GM19395 (cell line): Measurements from ENCODE around the gene DNASE2B.
A peak's percentile ranks its signal among the peaks of the same experiment; 100 is the strongest.

Source experiments
- ATAC-seq: cut with Tn5 transposase; IDR thresholded peaks from one replicate; pipeline ENCODE4 v1.9.1; 2021; ENCODE audit warnings: mild to moderate bottlenecking, moderate library complexity; ENCODE audit not compliant: unreplicated experiment

DNASE2B gene

DNA sequence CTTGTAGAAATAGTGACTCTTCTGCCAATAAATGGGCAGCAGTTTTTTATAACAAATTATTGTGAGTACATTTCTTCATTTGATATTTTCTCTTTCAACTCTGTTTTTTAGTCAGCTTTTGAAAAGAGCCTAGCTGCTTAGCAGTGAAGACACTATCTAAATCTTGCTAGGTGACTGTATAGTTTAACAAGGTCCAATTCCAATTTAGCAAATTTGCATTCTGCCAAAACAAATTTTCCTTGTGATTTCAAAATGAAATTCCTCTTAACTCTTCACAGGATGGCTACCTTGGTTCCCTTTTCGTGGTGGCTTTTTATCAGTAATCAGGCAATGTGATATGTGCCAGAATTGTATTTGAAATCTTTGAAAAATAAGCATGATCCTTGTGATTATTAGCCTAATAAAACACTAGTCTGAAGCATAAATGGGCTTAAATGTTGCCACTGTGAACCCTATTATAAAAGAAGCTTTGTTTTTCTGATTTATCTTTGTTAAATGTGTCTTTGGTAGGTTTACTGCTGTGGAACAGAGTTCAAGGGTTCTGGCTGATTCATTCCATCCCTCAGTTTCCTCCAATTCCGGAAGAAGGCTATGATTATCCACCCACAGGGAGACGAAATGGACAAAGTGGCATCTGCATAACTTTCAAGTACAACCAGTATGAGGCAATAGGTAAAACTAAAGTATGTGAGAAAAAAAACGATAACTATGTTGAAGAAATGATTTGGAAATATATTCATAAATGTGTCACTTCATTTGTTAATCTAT is 12.2 kb downstream of the DNASE2B start:
- no peak for ATAC-seq

DNA sequence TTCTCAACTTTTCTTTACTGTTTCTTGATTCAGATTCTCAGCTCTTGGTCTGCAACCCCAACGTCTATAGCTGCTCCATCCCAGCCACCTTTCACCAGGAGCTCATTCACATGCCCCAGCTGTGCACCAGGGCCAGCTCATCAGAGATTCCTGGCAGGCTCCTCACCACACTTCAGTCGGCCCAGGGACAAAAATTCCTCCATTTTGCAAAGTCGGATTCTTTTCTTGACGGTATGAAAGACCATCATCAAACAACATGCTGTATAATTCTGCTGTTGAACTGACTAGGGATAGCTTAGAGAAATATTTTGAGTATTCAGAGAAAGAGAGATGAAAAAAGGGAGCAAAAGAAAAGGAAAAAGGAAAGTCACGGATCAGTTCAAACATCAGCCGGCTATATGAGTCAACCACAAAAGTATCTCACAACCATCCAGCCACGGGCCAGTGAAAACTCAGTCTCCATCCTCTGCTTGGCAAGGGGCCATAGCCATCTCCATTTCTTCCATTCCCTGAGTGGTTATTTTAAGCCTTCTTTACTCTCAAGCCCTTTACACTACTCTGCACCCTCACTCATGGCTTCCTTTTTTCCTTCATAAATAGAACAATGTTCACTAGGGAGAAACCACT is 14.1 kb downstream of the DNASE2B start:
- no peak for ATAC-seq

DNA sequence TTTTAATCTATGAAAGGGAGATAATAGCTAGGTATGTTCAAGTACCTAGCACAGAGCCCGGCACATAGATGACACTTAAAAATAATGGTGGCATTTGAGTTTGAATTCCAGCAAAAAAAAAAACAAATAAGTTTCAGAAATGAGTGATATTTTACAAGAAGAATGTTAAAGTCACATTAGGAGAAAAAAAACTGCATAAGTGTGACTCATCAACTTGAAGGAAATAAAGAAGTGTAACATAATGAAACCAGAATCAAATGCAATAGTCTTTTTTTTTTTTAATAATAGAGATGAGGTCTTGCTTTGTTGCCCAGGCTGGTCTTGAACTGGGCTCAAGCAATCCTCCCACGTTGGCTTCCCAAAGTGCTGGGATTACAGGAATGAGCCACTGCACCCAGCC is 17.1 kb downstream of the DNASE2B start:
- ATAC-seq, result no peak

DNA sequence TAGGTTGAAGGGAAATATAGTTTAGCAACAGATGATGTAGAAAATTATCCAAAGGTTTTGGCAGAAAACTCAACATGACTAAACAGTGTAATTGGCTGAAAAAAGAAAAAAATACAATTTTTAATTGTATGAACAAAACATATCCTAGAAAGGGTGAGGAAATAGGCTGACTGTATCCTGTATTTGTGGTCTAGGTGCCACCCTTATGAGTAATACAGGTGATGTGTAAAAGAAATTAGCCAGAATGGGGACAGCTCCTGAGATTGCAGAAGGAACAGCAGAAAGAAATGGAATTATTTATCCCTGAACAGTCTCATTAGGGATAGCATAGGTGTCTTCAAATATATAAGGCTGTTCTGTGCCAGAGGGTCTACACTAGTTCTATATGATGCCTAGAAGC is 24.6 kb downstream of the DNASE2B start:
- ATAC-seq, result no peak

DNA sequence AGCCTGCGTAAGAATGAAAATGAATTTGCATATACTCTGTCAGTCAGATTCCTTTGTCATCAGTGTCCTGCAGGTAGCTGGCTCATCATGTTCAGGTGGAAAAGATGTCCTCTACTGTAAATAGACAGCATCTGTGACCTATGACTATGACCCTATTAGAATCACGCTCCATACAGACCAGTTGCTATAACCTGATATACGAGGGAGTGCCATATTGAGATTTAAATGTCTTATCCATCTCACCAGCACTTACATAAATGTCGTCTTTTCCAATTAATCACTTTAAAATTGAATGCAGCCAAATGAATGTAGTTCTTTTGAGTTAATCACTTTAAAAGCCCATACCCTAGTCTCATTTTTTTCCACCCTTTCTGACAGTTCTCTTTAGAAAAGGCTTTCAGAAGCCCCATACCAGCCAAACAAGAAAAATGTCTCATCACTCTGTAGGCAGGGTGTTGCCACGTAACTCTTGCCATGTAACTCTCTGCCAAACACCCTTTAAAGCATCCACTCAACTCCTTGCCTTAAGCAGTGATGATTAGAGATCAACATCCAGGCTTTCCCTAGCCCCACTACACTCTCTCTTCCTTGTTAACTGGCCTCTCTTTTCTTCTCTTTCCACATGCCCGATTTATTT is 26.3 kb downstream of the DNASE2B start:
- no peak for ATAC-seq

DNA sequence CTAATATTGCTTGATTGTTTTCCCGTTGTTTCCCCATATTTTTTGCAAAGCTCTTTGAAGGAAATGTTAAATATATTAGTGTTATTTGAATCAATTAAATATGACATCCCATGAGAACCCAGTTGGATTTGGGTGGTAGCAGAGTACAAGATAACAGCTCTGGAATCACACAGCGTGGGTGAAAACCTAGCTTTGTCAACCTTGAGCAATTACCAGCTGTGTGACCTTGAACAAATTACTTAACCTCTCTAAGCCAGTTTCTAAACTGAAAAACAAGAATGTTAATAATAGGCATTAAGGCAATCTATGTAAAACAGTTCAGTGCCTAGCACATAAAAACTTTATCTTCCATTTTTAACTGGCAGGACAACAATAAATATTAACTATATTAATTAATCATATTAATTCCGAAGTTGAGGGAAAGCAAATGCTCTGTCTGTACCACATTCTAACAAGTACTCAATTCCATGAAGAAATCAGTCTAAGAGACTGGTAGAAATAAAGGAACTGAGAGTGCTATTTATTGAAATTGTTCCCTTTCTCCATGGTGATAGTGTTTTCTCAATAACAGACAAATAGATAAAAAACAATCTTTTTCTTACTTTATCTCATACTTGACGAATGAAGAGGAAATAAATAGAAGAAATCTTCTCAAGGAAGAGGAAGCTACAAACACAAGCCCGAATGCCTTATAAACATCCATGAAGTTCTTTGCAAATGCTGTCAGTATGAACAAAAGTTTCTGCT is 27.0 kb downstream of the DNASE2B start:
- no peak for ATAC-seq

DNA sequence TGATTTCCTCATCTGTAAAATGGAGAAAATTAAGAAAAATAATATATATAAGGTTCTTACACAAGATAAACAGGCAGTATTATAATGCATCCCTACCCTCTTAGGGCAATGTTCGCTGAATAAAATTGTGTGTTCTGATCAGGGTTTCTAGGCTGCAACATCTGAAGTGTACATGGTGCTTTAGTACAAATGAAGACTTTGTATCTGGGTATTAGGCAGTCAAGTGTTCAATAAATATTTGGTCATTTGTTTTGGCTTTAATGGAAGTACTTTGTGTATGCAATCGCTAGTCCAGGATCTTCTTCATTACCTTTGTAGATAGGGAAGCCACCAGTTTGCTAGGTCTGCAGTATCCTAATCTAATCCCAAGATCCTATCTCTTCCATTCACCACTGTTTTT is 28.1 kb downstream of the DNASE2B start:
- ATAC-seq, result no peak

DNA sequence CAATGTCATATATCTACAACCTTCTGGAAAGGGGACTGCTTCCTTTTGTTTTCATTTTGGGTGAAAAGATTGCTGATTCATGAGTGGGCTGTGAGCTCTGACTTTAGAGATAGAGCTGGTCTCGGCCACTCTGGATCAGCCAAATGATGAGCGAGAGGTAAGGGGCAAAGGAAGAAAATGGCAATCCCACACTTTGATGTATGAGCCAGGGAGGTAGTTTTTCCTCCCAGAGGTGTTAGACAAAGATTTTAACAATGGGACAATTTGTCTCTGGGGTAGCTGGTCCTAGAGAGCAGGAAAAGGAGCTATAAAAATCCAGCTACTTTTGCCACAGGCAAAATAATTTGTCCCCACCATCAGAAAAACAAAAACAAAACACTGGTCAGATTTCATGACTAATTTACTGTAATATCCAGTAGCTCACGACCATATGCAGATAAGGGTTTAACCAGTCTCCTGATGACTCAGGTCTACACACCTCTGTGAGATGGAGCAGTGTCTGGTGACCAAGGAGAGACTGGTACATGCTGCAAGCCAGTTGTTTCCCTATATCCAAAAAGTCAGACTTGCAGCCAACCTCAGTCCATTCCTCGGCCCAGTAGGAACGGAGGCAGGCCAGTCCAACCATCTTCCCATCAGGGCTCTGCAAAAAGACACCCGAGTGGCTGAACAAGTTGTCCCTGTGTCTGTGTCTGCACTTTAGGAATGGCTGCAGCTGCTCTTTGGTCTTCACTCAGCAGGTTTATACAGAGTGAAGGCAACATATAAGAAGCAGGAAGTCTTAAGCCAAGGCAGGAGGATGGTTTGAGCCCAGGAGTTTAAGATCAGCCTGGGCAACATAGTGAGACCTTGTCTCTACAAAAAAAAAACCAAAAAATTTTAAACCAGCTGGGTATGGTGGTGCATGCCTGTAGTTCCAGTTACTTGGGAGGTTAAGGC is 29.2 kb downstream of the DNASE2B start:
- no peak for ATAC-seq

DNA sequence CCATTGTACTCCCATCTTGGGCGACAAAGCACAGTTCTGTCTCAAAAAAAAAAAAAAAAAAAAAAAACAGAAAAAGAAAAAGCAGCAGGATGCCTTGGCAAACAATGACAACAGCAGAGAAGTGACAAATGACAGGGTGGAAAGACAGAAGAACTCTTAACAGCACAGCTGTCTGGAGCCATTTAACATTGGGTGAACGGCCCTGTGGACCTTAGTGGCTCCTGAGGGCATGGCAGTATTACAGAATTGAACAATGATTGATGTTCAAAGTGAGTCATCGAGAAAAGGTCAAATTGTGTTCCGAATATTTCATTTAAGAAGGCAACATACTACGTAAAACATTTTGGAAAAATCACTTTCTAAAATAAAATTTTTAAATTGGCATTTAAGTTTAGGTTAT is 30.0 kb downstream of the DNASE2B start:
- no peak for ATAC-seq

DNA sequence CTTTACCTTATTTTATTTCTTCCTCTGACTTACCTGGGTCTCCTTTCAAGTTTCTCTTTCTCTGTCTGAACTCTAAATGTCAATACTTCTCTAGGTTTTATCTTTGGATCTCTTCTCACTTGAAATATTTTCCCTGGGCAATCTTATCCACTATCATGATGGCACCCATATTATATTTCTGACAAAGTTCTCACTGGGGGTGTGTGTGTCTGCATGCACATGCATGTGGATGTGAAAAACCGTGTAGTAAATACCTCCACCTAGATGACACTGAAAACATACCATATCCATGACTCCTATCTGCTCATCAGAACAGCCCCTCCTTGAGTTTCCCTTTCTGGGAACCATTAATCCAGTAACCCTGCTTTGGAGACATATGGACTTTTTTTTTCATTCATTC is 30.9 kb downstream of the DNASE2B start:
- no peak for ATAC-seq

DNA sequence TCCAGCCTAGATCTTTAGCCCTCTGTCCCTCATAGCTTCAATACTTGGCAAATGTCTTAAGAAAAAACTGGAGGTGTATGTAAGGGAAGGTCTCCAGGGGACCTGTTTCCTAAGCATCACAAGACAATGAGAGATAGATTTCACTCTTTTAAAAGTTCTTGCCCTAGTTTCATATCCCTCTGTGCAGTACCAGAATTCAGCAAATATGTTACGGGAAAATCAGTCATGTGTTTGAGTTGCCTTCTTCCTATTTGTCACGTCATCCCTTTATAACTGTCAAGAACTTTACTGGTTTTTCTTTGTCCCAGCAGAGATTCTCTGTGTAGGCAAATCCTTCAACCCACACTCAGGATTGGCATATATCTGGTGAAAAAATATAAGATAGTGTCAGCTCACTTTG is 32.3 kb downstream of the DNASE2B start:
- ATAC-seq, result no peak

DNA sequence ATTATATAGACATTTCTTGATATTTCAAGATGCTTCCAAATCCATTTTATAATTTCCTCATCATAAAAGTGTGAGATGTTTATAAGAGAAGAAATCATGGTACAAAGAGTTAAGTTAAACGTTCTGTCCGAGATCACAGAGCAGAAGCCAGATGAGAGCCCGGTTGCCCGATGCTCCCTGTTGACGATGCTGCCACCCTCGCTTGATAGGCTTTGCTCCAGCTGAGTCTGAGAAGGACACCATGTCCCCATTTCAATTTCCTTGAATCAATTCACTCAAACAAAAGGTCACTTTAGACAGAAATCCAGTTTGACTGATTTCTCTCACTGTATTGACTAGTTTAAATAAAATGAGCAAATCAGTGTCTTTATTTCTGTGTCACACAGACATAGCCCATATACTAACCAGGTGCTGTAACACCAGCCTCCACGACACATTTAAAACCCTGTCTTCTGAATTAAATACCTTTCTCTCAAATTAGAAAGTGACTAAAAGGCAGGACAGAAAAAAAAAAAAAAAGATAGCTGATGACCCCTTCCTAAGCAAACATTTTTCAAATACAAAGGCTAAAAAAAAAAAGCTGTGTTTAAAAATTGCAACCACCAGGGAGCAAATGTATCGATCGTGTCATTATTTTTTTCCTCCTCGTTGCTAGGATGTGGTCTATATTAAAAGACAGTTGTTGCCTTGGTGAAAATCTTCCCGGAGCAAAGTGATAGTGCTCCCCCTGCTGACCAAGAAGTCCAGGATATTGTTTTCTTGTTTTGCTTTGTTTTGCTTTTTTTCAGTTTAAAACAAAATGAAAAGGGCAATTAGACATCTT is 35.2 kb downstream of the DNASE2B start:
- ATAC-seq, result peak; percentile 64

DNA sequence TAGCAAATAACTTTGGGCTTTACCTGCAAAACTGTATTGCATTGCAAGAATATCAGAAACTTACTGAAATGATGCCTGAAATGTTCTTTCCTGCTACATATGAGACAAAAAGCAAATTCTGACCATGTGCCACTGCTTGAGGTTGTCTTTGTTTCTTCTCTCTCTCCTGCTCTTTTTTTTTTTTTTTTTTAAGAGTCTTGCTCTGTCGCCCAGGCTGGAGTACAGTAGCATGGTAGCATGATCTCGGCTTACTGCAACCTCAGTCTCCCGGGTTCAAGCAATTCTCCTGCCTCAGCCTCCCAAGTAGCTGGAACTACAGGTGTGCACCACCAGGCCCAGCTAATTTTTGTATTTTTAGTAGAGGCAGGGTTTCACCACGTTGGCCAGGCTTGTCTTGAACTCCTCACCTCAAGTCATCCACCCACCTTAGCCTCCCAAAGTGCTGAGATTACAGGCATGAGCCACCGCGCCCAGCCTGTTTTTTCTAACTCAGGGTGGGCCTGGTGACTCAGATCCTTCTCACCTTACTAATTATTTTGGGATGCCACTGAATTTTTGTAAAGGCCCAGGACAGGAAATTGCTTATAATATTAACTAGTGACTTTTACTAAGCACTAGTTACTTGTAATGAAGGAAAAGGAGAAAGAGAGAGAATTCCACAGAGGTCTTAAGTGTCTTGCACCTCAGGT is 35.9 kb downstream of the DNASE2B start:
- peak; percentile 3 for ATAC-seq

DNA sequence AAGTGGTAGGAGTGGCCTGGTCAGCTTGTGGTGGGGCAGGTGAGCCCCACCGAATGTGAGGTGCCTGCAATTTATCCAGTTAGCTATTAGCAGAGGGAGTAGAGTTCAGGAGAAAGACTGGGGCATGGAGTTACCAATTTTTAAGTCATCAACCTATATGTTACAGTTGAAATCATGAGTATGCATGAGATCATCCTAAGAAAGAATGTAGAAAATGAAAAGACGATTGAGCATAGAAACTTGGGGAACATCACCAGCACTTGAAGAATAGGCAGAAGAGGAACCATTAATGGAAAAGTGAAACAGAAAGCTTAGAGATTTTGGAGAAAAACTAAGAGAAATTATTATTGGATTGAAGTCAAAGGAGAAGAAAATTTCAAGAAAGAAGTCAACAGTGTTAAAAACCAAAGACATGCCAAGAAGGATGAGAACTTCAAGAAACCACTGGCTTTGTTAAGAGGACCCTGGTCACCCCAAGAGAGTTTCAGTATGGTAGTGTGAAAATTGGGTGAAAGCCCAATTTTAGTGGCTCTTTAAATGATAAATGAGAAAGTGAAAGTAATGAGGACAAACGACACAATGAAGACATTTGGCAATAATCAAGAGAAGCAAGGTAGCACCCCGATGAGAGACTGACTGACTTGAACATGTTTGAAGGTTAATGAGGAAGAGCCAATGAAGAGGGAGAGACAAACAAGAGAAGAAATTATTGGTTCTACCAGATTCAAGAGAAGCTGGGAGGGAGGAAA is 36.7 kb downstream of the DNASE2B start:
- peak; percentile 54 for ATAC-seq

DNA sequence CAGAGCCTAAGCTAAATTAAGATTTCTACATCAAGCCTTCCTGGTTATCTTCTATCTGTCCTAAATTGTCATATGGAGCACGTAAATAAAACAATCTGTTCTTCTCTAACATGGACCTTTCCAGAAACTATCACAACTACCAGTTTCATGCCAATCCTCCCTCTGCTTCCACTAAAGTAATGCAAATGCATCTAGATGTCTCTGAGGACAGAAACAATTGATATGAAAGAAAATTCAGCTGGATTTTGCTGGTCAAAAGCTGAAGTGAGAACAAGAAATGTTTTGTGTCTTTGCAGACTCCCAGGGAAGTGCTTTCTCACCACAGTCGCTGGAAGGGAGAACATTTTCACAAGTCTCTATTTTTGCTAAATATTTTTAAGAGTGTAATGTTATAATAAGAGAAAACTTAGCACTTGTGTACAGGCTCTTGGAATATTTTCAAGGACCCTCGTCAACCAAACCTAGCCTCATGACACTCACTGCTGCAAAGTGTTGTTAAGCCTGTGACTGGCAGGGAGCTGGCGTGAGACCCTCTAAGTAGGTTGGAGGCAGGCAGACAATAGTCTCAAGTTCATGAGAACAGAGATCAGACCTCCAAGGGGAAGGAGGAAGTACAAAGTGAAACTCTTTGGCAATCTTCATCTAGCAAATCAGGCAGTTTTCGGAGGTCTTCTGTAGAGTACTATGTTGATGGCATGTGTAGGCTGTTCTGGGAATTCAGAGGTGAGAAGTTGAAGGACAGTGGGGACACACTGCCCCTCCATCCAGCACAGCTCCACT is 38.8 kb downstream of the DNASE2B start:
- ATAC-seq, result peak; percentile 45

DNA sequence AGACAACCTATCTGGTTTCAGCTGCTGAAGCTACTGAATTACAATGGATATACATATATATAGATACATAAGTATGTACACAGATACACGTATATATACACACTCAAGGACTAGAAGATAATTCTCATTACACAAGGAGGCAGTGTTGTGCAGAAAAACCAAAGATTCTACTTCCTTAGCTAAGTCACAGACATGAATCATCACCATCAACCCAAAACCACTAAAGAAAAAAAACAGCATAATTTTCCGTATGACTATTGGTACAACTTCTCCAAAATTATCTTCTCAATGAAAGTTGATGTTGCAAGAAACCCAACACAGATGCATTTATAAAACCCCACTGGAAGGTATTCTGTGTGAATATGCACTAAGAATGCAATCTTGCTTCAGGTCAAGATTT is 44.0 kb downstream of the DNASE2B start:
- peak; percentile 97 for ATAC-seq
